Measurements from ENCODE around the gene CLCN7.
"Not testable (repeated sequence)": the region's sequence is repeated elsewhere in the genome, so short reads cannot be mapped to it uniquely, and the experiment has no call there.

CLCN7 gene

DNA sequence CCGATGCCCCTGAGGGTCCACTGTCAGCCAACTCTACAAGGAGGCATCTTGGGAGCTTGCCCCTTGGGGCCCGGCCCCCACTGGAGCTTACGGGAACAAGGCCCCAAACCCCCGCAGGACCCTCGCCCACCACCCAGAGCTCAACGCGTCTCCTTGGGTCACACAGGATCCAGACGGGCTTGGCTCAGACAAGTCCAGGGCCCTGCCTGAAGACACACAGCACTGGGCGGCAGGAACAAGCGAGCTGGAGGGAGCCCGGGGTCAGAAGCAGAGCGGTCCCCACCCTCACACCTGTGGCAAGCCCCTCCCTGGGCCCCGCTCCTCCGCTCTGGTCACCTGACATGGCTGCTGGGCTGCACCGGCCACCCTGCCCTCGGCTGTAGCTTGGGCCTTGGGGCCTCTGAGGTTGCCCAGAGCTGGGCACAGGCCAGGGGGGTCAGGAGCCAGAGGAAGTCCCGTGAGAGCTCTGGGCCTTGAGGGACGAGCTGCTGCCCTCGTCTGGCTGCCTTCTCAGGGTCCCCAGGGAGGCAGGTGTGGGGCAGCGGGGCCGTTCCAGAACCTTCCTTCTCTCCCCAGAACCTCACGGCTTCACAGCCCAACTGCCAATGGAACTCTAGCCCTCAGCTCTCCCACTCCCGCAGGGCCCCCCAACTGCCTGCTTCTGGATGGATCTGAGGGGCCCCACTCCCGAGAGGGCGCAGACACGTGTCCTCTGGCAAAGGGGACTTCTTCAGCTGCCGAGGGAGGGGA, 30.7 kb downstream of the CLCN7 start, which contains the start of gene CCDC154:
Gene CCDC154 (minus strand): TSS at position 577 of the 750 bp plus-strand sequence. CDS start 234 bp downstream, at position 343.
- no peak for DNase-seq

DNA sequence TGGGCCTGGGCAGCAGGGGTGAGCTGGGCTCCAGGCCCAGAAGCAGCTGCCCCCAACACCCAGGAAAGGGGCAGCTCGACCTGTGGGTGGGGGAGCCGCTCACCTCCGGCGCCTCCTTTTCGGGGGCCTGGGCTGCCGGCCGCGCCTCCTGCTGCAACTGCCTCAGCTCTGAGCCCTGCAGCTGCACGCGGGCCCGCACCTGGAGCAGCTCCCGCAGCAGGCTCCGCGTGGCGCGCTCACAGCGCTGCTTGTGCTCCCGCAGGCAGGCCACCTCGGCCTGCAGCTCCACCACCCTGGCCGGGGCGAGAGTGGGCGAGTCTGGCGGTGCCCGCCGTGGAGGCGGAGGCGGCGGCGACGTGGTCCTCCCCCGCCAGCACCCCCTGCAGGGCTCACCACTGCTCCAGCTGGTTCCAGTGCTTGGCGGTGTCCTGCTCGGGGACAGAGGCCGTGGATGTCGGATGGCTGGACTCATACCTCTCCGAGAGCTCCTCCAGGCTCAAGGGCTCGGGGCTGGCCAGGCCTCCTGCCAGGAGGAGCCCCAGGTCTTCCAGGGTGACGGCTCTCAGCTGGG, 31.3 kb downstream of the CLCN7 start:
- no peak for DNase-seq

DNA sequence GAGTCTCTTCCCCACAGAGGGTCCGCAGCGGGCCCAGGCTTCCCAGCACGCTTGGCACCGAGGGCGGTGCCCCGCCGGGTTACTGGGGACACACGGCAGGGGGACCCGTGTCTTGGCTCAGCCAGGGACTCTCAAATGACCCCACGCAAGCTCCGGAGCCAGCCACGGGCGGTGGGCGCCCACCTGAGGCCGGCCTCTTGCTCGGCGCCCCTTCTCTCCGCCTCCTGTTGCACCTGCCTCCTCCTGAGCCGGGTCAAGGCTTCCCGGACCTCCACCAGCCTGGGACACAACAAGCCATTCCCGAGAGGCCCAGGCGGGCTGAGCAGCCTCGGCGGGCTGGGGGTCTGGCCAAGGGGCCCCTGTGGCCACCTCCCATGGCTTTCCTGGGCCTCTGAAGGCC, 32.1 kb downstream of the CLCN7 start:
- no peak for DNase-seq

DNA sequence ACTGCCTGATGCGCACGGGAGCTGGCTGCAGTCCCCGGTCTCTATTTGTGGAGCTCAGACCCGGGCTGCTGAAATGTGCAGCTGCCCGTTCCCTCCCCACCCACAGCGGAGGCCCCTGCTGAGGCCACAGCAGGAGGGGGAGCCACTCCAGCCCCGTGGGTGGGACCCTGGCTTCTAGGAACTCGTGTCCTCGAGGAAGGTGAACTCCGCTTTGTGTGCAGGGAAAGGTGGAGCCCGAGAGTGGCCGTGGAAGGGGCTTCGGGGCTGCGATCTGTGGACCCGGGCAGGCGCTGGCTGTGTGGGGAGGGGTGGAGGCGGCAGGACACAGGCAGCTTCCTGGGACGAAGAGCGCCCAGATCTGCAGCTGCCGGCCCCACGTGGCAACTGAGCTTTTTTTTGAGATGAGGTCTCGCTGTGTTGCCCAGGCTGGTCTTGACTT, 33.4 kb downstream of the CLCN7 start:
- no peak for DNase-seq

DNA sequence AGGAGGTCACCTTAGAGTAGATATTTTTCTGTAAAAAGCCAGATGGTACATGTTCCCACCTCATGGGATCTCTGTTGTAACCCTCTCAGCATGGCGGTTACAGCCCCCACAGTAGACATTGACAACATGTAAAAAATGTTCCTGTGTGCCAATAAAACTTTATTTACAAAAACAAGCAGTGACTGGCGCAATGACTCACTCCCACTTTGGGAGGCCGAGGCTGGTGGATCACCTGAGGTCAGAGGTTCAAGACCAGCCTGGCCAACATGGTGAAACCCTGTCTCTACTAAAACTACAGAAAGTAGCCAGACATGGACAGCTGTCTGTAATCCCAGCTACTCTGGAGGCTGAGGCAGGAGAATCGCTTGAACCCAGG, 35.1 kb downstream of the CLCN7 start:
- DNase-seq: not testable (repeated sequence)

DNA sequence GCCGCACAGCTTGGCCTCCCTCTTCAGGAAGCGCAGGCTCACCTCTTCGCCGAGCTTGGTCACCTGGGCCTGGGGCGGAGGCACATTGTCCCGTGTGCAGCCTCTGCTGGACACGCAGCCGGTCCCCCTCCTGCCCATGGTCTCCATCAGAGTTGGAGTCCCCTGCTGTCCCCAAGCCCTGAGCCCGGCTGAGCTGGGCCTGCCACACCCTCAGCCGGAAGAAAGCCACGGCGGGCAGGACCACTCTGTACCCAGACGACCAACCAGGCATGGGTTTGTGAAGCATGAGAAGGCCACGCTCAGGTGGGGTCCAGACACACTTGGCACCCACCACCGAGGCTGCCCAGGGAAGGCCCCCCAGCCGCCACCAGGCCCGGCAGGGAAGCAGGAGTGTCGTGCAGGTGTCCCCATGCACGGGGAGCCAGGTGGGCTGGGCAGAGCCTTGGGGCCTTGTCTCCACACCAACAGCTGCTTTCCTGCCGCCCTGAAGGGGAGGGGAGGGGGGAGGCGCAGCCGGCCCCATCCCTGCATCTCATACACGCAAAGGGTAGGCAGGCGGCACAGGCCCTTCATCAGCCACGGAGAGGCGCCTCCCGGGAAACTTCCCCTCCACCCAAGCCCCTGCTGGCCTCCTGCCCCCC, 35.6 kb downstream of the CLCN7 start:
- DNase-seq: no peak

DNA sequence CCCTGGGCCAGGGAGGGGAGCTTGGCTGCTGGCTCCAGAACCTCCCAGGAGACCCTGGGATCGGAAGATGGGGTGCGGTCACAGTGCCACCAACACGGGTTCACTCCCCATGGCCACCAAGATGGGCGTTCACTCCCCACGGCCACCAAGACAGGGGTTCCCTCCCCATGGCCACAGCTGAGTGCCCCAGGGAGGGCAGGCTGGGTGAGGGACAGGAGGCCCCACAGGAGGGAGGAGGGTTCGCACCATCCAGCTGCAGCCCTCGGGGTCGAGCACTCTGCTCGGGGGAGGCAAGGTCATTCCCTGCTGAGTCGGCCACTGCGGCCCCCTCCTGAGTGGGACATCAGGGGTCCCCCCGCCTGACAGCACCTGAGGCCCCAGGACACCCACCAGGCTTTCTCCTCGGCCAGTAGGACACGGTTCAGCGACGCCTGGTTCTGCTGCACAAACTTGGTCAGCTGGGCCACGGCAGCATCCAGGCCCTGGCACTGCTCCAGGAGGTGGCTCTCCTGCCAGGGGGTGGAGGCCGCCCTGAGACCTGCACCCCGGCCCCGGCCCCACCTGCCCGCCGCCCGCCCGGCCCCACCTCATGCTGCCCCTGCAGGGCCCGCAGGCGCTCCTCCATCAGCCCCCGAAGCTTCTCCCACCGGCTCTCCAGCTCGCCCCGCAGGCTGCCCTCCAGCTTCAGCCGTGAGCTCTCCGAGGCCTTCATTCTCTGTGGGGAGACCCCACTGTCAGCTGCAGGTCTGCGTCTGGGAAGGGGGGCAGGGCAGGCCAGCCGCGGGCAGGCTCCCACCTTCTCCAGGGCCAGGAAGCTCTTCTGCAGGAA, 36.4 kb downstream of the CLCN7 start:
- DNase-seq: no peak

DNA sequence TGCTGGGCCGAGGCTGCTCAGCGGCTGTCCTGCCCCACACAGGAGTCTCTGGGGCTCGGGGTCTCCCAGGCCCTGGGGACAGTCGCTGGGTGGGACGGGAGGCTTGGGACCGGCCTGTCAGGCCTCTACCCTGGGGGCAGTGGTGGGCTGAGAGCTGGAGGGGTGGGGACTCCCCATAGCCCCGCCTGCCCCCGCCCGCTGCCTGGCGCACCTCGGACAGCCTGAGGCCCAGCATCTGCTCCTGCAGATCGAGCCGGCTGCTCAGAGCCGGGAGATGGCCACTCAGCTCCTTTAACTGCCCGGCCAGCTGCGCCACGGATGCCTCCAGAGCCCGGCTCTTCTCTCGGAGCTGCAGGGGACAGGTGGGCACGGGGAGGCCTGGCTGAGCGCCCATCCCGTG, 37.2 kb downstream of the CLCN7 start:
- DNase-seq: no peak

DNA sequence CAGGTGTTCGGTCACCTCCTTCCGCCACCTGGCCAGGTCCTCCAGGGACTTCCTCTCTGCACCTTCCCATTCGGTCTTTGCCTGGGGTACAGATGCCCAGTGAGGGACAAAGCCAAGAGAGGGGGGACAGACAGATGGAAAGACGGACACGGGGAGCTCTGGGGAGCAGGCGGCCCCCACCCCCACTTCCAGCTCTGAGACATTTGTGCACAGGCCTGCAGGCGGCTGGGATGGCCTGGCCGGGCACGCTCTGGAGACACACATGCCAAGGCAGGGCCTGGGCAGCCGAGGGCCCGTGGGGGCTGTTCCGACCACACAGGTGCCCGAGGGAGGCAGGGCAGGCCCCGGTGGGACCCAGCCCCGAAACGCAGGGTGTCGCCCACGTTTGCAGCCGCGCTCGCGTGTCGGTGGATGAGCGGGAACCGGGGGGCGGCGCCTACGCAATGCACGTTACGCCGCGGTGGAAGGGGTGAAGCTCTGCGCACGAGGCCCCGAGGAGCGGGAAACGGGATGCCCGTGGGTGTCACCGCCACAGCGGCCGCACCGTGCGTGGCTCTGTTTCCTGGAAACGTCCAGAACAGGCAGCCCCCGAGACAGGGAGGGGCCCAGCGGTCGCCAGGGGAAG, 38.0 kb downstream of the CLCN7 start:
- DNase-seq: no peak

DNA sequence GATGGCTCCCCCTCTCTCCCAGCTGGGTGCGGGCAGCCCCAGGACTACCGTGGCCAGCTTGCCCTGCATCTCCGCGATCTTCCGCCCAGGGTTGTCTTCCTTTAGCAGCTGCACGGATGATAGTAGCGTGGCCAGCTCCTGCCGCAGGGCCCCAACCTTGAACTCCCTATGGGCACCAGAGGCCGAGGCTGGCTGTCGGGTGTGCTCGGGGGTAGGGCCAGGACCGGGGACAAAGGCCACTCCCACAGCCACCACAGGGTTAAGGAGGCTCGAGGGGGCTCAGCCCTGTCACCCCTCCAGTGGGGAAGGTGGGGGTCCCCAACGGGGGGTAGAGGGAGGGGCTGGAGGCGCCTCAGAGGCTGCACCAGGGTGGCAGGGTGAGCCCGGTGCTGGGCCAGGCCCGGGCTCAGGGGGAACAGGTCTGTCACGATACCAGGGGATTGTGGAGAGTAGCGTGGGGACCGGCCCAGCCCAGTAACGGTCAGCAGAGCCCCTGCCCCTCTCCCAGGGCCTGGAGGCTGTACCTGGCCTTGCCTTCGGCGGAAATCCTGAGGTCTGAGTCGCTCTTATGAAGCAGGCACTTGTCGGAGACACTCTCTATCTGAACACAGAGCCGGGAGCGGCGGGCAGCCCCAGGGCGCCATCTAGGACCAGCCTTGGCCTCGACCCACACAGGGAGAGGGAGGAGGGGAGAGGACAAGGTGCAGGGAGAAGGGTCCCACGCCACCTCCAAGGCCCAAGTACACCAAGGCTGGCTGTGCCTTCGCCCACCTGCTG, 38.7 kb downstream of the CLCN7 start:
- no peak for DNase-seq

DNA sequence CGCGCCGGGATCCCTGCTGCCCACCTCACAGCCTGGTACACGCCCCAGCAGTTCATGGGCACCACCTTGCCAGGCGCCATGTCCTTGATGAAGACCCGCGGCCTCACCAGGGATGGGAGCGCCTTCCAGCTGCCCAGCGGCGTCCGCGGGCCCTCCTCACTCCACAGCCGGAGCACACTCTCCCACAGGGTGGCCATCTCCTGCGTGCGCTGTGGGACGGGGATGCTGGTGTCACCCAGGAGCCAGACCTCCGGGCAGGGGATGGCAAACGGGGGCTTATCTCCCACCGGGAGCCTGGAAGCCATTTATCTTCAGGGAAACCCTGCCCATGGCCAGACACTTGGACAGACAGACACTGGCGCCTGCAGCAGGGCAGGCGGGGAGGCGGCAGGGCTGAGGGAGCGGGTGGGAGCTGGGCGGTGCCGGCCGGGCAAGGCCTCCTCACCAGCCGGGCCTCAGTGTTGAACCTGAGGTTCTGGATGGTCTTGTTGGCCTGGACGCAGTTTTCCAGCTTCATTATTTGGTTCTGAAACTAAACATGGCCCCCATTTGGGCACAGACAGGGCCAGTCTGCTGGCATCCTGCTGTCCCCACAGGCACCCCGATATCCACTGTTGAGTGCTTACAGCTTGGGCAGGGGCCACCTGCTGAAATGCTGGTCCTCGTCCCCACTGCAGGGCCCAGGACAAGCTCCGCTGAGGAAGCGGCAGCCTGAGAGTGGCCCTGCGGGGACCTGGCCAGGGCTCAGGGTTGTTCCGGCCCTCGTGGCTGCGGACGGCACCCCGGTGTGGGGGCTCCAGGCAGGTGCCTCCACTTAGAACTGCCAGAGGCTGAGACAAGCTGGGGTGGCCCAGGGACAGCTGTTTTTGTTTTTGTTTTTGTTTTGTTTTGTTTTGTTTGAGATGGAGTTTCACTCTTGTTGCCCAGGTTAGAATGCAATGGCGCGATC, 39.9 kb downstream of the CLCN7 start:
- no peak for DNase-seq

DNA sequence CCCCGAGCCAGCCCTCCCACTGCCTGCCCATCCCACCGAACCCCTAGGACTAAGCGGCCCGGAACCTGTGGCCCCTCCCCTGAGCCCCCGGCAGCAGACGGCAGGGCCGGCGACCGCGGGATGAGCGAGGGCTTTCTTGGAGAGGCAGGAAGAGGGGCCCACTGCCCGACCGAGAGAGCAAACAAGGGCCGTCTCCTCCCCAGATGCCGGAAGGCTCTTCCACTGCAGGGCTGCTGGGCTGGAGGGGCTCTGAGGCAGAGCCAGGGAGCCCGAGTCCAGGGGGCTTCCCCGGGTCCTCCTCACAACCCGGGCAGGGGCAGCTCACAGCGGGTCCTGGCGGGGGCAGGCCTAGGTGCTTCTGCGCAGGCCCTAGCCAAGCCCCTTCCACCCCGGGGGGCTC, 41.1 kb downstream of the CLCN7 start:
- no peak for DNase-seq

DNA sequence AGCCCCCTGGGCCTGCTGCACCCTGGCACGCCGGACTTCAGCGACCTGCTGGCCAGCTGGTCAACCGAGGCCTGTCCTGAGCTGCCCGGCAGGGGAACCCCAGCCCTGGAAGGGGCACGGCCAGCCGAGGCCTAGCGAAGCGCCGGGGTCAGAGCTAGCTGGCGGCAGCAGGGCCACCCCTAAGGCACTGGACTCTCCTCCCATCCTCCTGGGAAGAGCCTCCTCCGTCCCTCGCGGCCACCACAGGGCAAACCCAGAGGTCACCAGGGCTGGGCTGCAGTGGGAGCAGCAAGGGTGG, 41.6 kb downstream of the CLCN7 start:
- DNase-seq: no peak

DNA sequence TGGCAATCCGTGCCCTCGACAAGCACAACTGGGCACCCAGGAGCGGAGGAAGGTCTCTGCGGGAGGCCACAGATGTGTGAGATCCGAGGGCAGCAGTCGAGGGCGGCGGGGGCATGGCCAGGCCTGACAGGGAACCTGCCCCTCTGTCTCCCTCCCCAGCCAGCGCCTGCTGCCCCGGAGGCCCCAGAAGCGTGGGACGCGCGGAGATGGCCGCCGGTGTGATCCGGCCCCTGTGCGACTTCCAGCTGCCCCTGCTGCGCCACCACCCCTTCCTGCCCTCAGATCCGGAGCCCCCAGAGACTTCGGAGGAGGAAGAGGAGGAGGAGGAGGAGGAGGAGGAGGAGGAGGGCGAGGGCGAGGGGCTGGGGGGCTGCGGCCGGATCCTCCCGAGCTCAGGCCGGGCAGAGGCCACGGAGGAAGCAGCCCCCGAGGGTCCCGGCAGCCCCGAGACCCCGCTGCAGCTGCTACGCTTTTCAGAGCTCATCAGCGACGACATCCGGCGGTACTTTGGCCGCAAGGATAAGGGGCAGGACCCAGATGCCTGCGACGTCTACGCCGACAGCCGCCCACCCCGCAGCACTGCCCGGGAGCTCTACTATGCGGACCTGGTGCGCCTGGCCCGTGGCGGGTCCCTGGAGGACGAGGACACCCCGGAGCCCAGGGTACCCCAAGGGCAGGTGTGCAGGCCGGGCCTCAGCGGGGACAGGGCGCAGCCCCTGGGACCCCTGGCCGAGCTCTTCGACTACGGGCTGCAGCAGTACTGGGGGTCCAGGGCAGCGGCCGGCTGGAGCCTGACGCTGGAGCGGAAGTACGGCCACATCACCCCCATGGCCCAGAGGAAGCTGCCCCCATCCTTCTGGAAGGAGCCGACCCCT, 42.2 kb downstream of the CLCN7 start:
- no peak for DNase-seq

DNA sequence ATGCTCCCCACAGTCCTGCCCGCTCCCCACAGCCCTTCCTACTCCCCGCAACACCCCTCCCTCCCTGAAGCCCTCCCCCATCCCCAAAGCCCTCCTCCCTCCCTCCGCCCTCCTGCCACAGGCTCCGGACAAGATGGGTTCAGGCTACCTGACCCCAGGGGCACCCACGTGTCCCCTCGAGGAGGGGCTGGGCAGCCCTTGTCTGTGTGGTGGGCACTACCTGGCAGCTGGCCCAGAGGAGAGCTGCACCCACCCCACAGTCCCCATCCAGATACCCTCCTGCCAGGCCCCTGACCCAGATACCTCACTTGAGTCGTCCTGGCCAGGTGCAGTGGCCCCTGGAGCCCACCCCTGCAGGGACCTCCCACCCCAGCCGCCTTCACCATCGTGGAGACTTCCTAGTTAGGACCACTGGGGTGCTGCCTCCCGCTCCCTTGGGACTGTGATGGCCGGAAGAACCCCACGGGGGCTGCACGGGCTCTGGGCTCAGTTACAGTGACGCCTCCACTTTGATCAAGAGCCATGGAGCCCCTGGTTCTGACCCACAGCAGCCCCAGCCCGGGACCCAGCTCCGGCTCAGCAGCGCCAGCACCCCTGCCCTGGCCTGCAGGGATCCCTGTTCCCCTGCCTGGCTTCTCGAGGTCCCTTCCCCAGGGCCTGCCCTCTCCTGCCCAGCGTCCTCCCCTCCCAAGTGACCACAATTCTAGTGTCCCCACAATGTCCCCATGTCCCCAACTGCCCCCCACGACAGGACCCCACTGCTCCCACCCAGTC, 43.1 kb downstream of the CLCN7 start:
- no peak for DNase-seq

DNA sequence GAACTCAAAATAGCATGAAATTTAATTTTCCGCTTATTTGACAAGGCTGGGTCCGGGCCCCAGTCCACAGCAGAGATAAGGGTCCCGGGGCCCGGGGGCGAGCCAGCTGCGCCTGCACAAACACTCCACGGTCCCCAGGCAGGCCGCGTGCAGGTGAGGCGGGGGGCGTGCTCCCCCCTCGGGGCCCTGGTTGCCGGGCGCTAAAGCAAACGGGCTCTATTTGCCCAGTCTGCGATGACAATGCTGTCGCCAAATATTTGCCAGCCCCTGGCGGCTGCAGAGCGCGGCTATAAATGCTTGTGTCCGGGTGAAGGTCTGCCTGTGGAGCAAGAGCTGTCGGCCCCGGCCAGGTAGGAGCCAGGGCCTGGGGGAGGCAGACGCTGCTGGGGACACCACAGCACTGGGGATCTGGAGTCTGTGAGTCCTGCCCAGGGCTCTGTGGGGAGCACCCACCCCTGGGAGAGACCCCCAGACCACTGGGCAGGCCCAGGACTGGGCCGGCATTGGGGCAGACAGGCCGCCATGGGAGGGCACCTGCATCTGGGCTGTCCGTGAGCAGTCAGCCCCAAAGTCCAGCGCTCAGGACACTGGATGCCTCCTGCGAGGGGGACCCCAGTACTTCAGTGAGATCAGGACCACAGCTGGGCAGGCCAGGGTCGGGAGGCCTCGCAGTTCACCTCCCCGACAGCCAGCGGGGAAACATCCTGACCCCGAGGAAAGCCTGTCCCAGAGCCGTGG, 43.9 kb downstream of the CLCN7 start, which contains the start of gene PERCC1:
Gene PERCC1 (plus strand): TSS at position 320 of the 738 bp plus-strand sequence. CDS start 1,516 bp downstream, outside the sequence.
- DNase-seq: no peak

DNA sequence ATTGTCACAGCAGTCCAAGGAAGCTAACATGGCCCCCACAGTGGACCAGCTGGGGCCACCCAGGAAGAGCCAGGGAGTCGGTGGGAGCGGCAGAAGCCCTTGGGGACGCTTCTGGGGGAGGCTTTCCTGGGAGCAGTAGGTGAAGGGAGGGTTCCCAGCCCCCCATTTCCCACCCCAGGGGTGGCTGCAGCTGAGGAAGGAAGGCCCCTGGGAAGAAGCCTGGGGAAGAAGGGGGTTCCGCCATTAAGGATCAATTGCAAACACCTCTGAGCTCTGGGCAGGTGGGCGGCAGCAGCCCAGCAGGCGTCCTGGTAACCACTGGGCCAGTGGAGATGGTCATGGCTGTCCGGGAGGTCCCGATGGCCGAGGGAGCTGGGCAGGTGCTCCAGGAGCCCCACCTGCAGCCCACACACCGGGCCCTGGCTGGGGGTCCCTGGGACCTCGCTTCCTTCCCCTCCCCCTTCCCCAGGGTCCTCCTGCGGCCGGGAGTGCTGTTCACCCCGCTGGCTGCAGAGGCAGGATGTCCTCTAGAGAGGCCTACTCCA, 44.5 kb downstream of the CLCN7 start:
- no peak for DNase-seq

DNA sequence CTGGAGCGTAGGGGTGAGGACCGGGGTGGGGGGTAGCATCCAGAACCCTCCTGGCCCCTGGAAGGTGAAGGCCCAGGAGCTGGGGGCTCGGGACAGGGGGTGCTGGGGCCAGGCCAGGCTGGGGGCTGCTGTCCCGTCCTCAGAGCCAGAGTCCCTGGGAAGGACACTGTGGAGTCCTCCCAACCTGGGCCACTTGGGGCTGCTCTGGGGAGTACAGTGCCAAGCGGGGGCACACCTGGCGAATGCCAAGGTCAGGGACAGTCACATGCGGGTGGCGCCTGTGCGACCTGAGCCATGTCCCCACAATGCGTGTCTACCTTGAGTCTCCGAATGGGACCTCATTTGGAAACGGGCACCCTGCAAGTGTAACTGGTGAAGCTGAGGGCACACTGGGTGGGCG, 45.2 kb downstream of the CLCN7 start:
- no peak for DNase-seq
